ENCODE data around the gene SLIT1.

SLIT1 gene

GRCh38 chr10:97078261-97078937 is 107.4 kb downstream of the SLIT1 start:
- no peak for DNase-seq

- DNase-seq: no peak
These were observed 109.0 kb downstream of the SLIT1 start for GRCh38 chr10:97076781-97077180.

DNA sequence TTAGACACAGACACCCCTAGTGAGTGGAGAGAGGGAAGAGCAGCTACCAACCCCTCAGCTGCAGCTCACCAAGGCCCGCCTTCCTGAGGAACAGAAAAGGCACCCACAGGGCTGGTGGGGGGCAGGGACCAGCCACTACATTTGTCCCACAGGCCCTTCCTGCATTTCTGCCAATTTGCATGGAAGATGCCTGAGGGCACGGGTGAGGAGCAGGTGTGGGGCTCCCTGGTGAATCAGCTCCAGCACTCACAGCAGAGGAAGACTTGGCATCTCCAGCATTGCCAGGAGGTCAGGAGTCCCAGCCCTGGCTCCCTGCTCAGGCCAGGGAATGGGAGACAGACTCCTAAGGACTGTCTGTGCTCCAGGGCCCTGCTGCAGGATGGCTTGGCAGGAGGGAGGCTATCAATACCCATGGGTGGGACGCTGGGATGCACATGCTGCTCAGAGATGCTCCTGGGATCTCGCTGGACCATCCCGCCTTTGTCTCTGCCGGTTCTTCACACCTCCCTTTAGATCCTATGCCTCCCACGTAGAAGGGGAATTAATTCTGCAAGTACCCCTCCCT is 109.7 kb downstream of the SLIT1 start:
- DNase-seq: no peak

- no peak for DNase-seq
These were observed 110.3 kb downstream of the SLIT1 start for GRCh38 chr10:97075421-97075820.

DNA sequence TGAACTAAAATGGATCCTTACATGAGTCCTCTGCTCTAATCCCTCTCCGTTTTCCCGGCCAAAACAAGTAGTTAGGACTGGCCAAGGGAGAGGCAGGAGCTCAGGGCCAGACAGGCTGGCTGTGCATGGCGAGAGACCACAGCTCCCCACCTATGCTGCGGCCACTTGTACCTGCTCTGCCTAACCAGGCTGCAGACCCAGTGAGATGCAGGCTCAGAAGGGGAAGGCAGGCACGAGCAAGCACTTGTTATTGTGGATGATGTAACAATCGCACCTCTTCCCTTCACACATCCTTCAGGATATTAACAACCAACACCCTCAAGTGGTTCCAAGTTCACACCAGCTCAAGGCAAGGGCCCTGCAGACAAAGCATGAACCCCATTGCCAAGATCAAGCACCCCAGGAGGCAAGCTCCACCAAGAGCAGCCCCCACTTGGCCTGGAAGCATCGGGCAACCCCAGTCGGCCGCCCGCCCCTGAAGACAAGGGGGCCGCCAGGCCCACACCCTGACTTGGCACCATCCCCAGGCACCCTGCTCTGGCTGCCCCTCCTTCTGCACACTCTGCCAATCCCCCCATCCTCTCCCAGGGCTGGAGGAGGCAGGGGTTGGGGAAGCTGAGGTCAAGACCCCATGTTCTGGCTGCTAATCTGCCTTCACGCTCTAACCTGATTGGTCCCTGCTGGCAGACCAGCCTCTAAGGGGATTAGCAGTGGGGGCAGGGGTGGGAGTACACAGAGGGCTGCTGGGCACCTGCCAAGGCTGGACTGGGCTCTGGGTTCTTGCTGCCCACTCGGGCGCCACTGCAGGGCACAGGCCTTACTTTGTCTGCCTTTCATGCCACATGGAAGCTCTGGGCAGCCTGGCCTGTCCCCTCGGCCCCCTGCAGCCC is 111.3 kb downstream of the SLIT1 start:
- no peak for DNase-seq

- DNase-seq: peak; percentile 14
These were observed 112.7 kb downstream of the SLIT1 start for GRCh38 chr10:97072851-97073665.

GRCh38 chr10:97071496-97071895 is 114.3 kb downstream of the SLIT1 start:
- DNase-seq: no peak

DNA sequence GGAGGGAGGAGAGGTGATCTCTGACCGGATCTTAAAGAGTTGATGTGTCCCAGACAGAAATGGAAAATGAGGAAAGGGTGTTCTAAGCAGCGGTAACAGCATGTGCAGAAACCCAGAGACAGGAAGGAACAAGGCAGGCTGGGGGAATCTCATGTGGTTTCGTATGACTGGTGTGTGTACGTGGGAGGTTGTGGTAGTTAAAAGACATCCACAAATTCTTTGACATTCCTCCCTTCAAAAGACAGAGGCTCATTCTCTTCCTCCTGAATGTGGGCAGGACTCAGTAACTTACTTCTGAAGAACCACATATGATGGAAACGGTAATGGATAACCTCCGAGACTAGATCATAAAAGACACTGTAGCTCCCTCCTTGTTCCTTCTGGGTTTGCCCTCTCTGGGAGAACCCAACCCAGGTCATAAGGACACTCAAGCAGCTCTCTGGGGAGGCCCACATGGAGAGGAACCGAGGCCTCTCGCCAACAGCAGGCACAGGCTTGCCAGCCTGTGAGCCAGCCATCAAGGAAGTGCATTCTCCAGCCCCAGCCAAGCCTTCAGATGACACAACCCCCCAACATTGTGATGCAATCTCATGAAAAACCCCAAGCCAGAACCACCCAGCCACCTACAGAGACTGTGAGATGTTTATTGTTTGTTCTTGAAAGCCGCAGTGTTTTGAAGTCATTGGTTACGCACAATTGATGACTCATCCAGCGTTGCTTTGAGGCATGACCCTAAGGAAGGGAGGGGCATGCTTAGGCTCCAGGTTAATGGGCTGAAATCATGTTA is 116.0 kb downstream of the SLIT1 start:
- no peak for DNase-seq

DNA sequence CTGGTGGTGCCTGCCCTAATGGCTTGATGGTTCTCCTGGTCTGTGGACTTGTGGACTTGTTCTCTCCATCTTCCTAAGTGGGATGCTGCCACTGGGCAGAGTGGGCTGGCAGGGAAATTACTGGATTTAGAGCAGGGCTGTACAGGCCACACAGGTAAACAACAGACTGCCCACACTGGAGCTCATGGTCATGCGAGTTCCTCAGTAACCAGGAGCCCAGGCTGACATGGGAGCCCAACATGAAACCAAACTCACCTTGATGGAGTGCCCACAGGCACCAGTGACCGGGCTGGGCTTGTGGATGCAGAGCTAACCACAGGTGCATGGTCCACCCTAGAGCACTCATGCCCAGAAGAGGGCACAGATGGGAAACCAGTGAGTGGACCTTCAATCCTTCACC is 116.7 kb downstream of the SLIT1 start:
- no peak for DNase-seq

- no peak for DNase-seq
These were observed 117.9 kb downstream of the SLIT1 start for GRCh38 chr10:97067716-97068391.

DNA sequence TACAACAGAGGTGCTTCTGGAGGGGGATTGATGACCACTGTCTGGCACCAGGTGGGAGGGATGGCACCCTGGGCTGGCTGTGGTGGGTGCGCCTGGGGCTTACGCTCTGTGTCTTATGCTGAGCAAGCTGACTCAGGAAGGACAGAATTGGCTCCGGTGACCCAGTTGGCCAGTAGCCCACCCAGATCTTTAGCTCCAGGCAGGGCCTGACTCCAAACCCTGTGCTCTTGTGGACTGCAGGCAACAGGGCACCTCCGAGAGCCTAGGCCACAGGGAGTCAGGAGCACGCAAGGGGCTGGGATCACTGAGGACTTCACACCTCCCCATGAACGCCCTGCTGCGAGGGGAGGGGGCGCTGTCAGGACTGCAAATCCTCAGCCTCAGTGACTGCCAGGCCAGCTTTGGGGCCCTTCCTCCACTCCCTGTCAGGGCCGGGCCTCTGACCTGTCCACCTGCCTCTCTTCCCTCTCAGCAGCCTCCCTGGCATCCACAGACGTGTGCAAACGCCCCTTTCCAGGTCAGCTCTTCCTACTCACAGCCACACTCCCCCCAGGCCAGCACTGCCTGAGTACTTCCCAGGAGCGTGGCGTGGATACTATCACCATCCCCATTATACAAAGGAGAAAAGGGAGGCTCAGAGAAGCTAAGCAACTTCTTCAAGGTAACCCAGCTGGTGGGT is 118.7 kb downstream of the SLIT1 start:
- no peak for DNase-seq

GRCh38 chr10:97065686-97066660 is 119.8 kb downstream of the SLIT1 start:
- no peak for DNase-seq

DNA sequence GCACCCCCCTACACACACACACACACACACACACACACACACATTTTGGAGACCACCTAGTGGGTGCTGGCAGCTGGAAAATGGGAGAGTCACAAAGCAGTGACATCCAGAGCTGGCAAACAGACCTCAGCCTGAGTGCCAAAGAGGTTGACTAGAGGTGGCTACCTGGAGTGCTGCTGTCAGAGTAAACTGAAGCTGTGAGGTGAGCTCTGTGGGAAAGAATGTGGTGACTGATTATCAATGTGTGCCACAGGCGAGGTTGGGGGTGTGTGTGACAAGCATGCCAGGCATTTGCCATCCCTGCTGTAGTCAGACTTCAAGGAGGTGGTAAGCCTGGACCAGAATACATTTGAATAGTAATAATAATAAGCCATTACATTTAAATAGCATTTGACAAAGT is 120.6 kb downstream of the SLIT1 start:
- no peak for DNase-seq

DNA sequence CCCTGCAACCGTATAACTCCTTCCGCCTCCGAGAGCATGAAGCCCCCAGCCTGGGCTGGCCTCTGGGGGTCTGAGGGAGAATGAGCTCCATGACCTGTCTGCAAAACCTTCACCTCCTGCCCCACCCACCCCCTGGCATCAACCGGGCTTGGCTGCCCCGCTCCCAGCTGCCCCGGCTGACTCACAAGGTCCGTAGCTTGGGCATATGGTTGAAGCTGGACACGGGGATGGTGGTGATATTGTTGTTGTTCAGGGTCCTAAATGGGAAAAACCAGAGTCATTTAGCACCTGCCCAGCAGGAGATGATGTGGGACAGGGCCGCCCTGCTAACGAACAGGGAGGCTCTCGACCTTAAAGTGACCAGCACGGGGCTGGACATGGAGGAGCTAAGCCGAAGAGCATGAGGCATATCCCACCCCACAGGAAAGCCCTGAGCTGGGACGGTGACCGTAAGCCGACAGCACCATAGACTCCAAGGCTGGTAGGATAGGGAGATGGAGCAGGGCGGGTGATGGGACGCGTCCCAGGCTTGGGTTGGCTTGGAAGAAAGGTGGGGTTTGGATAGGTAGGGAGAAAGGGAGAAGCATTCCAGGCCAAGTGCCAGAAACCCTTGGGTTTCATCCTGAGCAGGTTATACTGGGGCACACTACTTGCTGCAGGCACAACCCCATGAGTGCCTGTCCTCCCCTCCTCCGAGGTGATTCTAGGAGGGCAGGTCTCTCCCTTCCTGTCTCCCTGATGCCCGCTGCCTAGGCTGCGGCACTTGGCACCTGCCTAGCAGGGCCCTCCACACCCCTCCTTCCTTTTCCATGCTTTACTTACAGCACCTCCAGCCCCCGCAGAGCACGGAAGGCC is 121.5 kb downstream of the SLIT1 start:
- no peak for DNase-seq

GRCh38 chr10:97063271-97063982 is 122.3 kb downstream of the SLIT1 start:
- DNase-seq: no peak

- no peak for DNase-seq
These were observed 123.3 kb downstream of the SLIT1 start for GRCh38 chr10:97062456-97062855.

- DNase-seq: no peak
These were observed 123.7 kb downstream of the SLIT1 start for GRCh38 chr10:97062046-97062445.

- no peak for DNase-seq
These were observed 124.3 kb downstream of the SLIT1 start for GRCh38 chr10:97061423-97061822.

Measured in DMS 273 treated with DMSO at 0.1 percent for 48 hours (cell line).